Astrocyte (in vitro differentiated cells and primary cell): ENCODE measurements around the gene SPON1. TPM values are rescaled to one million over a fixed set of nuclear protein-coding genes. Genes with fewer than 3 reads are reported as not detected.
"Not testable (repeated sequence)": the region's sequence is repeated elsewhere in the genome, so short reads cannot be mapped to it uniquely, and the experiment has no call there.

ENCODE experiments used
- DNase-seq: peaks from one replicate; pipeline ENCODE4 v3.0.0-alpha.2; 2010; ENCODE audit warnings: low read depth
- FAIRE-seq: peaks from 2 replicates; lab custom pipeline; 2011; peaks lifted over from hg19 to GRCh38; lab: Jason Lieb, UNC
- H2AFZ ChIP-seq: 2 replicates; pipeline ENCODE4 v1.6.0; 2012; ENCODE audit warnings: low read depth, low read length, inconsistent platforms
- H3K27ac ChIP-seq: 2 replicates; pipeline ENCODE4 v1.5.1; 2011; ENCODE audit warnings: low read depth, low read length, inconsistent platforms
- H3K27me3 ChIP-seq: 2 replicates; pipeline ENCODE4 v1.6.0; 2011; ENCODE audit warnings: low read length, inconsistent platforms; ENCODE audit not compliant: insufficient read depth
- H3K36me3 ChIP-seq: 2 replicates; pipeline ENCODE4 v1.5.1; 2011; ENCODE audit warnings: low read length, inconsistent platforms; ENCODE audit not compliant: insufficient read depth
- H3K4me1 ChIP-seq: 2 replicates; pipeline ENCODE4 v1.5.1; 2011; ENCODE audit warnings: low read length, inconsistent platforms; ENCODE audit not compliant: insufficient read depth
- H3K4me2 ChIP-seq: 2 replicates; pipeline ENCODE4 v1.6.0; 2012; ENCODE audit warnings: low read length, inconsistent platforms
- H3K4me3 ChIP-seq: 2 replicates; pipeline ENCODE4 v1.5.1; 2011; ENCODE audit warnings: low read depth, mild to moderate bottlenecking, low read length, inconsistent platforms; ENCODE audit not compliant: insufficient read depth
- H3K79me2 ChIP-seq: 2 replicates; pipeline ENCODE4 v1.6.0; 2012; ENCODE audit warnings: mild to moderate bottlenecking, low read length, inconsistent platforms; ENCODE audit not compliant: insufficient read depth
- H3K9ac ChIP-seq: 2 replicates; pipeline ENCODE4 v1.6.0; 2012; ENCODE audit warnings: mild to moderate bottlenecking, low read length, inconsistent platforms
- H3K9me3 ChIP-seq: 2 replicates; pipeline ENCODE4 v1.5.1; 2012; ENCODE audit warnings: low read depth, mild to moderate bottlenecking, low read length, inconsistent platforms; ENCODE audit not compliant: insufficient read depth
- H4K20me1 ChIP-seq: 2 replicates; pipeline ENCODE4 v1.6.0; 2012; ENCODE audit warnings: low read length, inconsistent platforms; ENCODE audit not compliant: insufficient read depth
- H3K27ac Mint-ChIP-seq: one replicate; pipeline ENCODE4 v1.8.0; 2021; ENCODE audit warnings: mild to moderate bottlenecking, mixed read lengths; ENCODE audit not compliant: unreplicated experiment
- H3K27me3 Mint-ChIP-seq: one replicate; pipeline ENCODE4 v1.8.0; 2021; ENCODE audit warnings: low read depth, mixed read lengths; ENCODE audit not compliant: unreplicated experiment
- H3K36me3 Mint-ChIP-seq: one replicate; pipeline ENCODE4 v1.8.0; 2021; ENCODE audit warnings: low read depth, mixed read lengths; ENCODE audit not compliant: unreplicated experiment
- H3K4me1 Mint-ChIP-seq: one replicate; pipeline ENCODE4 v1.8.0; 2021; ENCODE audit warnings: low read depth, mixed read lengths; ENCODE audit not compliant: unreplicated experiment
- H3K4me3 Mint-ChIP-seq: one replicate; pipeline ENCODE4 v1.8.0; 2021; ENCODE audit warnings: mild to moderate bottlenecking, moderate library complexity, mixed read lengths; ENCODE audit not compliant: unreplicated experiment
- H3K9me3 Mint-ChIP-seq: one replicate; pipeline ENCODE4 v1.8.0; 2021; ENCODE audit warnings: mild to moderate bottlenecking, mixed read lengths; ENCODE audit not compliant: unreplicated experiment
- CTCF ChIP-seq: IDR thresholded peaks from 2 replicates; pipeline ENCODE4 v1.5.1; 2011; ENCODE audit warnings: low read depth, mild to moderate bottlenecking, inconsistent platforms, low read length, moderate library complexity; ENCODE audit not compliant: insufficient read depth
- EZH2 ChIP-seq: IDR thresholded peaks from 2 replicates; pipeline ENCODE4 v1.6.1; 2012; ENCODE audit warnings: mild to moderate bottlenecking, low read length, inconsistent platforms; ENCODE audit not compliant: insufficient read depth
- total RNA-seq: library from RNA; stranded (reverse); gene quantifications from 2 replicates; pipeline ENCODE4 v1.2.1, GENCODE V29; 2021

The SPON1 gene
- total RNA-seq, 1 donor from 2014 or later = 2.0 TPM

DNA sequence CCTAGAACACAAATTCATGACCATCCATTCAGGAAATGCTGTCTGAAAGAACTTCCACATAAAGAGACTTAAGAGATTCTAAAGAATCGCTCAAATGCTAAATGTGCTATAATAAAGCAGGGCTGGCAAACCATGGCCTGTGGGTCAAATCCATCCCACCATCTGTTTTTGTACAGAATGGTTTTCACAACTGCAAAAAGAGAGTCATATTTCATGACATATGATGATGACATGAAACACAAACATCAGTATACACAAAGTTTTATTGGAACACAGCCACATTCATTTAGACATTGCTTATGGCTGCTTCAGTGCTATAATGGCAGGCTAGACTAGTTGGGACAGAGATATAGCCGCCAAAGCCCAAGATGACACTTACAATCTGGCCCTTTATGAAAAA, 311.4 kb downstream of the SPON1 start:
- no peaks in the 10 kb centered on the region for H3K9me3 ChIP-seq
- peak overlapping the region; percentile 44 for H3K27ac Mint-ChIP-seq
- peaks cover 17% of the 10 kb centered on the region for H3K9me3 Mint-ChIP-seq
- FAIRE-seq (no peak), DNase-seq (no peak)
- H3K4me2 ChIP-seq = no peak overlapping the region
- no peak overlapping the region for H3K9ac ChIP-seq
- H3K4me1 Mint-ChIP-seq = peaks cover 8% of the 10 kb centered on the region
- H3K79me2 ChIP-seq = no peaks in the 10 kb centered on the region
- H3K4me1 ChIP-seq = no peaks in the 10 kb centered on the region
- no peak overlapping the region for H2AFZ ChIP-seq
- peaks cover 3% of the 10 kb centered on the region for H3K36me3 ChIP-seq
- H3K27ac ChIP-seq = no peak overlapping the region
- H3K4me3 Mint-ChIP-seq = no peak overlapping the region
- TF ChIP-seq CTCF (no peak), EZH2 (no peak)
- no peaks in the 10 kb centered on the region for H4K20me1 ChIP-seq
- peaks cover 35% of the 10 kb centered on the region for H3K36me3 Mint-ChIP-seq
- no peak overlapping the region for H3K4me3 ChIP-seq
- no peaks in the 10 kb centered on the region for H3K27me3 Mint-ChIP-seq
- no peaks in the 10 kb centered on the region for H3K27me3 ChIP-seq

- H4K20me1 ChIP-seq = no peaks in the 10 kb centered on the region
- no peak overlapping the region for H3K4me2 ChIP-seq
- peaks cover 3% of the 10 kb centered on the region for H3K36me3 ChIP-seq
- H3K27me3 ChIP-seq = no peaks in the 10 kb centered on the region
- H3K27ac ChIP-seq = no peak overlapping the region
- Mint-ChIP-seq H3K27me3 (no peaks in the 10 kb centered on the region), H3K9me3 (peaks cover 17% of the 10 kb centered on the region), H3K4me3 (no peak overlapping the region), H3K27ac (peak overlapping the region; percentile 2), H3K4me1 (peaks cover 8% of the 10 kb centered on the region), H3K36me3 (peaks cover 35% of the 10 kb centered on the region)
- H2AFZ ChIP-seq = no peak overlapping the region
- no peak for FAIRE-seq
- H3K9me3 ChIP-seq = no peaks in the 10 kb centered on the region
- H3K9ac ChIP-seq = no peak overlapping the region
- TF ChIP-seq EZH2 (no peak), CTCF (no peak)
- no peak overlapping the region for H3K4me3 ChIP-seq
- DNase-seq = peak; percentile 40
- H3K79me2 ChIP-seq = no peaks in the 10 kb centered on the region
- H3K4me1 ChIP-seq = no peaks in the 10 kb centered on the region
Observed at GRCh38 chr11:14275076-14275475, 312.6 kb downstream of the SPON1 start.

GRCh38 chr11:14278869-14279268, 316.3 kb downstream of the SPON1 start:
- peaks cover 21% of the 10 kb centered on the region for H3K36me3 Mint-ChIP-seq
- not testable (repeated sequence) for H3K27me3 ChIP-seq, H3K9ac ChIP-seq, H4K20me1 ChIP-seq, H3K4me2 ChIP-seq, FAIRE-seq, DNase-seq, H3K27ac Mint-ChIP-seq, H3K9me3 Mint-ChIP-seq, H3K79me2 ChIP-seq, H3K9me3 ChIP-seq, H3K4me3 Mint-ChIP-seq, H3K4me1 ChIP-seq, H3K36me3 ChIP-seq, H3K4me3 ChIP-seq, H3K4me1 Mint-ChIP-seq, H3K27me3 Mint-ChIP-seq, H2AFZ ChIP-seq, H3K27ac ChIP-seq
